HCT116 (cell line): ENCODE results near the gene ACSL3.

Experiments
- ATF3 ChIP-seq: IDR thresholded peaks from 2 replicates; pipeline ENCODE4 v1.6.1; 2012
- ELF1 ChIP-seq: IDR thresholded peaks from 2 replicates; pipeline ENCODE4 v1.6.1; 2012; ENCODE audit warnings: low read depth, borderline replicate concordance
- EZH2 ChIP-seq: fragments of 200-600 bp; sonication (generic); IDR thresholded peaks from 2 replicates; pipeline ENCODE4 v1.6.1; 2017; ENCODE audit warnings: antibody characterized with exemption, mixed run types
- POLR2A ChIP-seq: IDR thresholded peaks from 2 replicates; pipeline ENCODE4 v1.7.0; 2011; ENCODE audit warnings: borderline replicate concordance; ENCODE audit not compliant: insufficient read depth, insufficient read length; ENCODE audit errors: extremely low read depth
- POLR2AphosphoS5 ChIP-seq: IDR thresholded peaks from 2 replicates; pipeline ENCODE4 v1.6.1; 2011; ENCODE audit warnings: mild to moderate bottlenecking, low read depth, low read length, moderate library complexity
- RAD21 ChIP-seq: IDR thresholded peaks from 2 replicates; pipeline ENCODE4 v1.6.1; 2012; ENCODE audit warnings: low read depth, mild to moderate bottlenecking
- TF ChIP-seq, protein P1 (sequence below), 3 experiments: fragments of 200-600 bp in 1 of 3; sonication (generic) in 1 of 3; IDR thresholded peaks in 2 of 3; conservative IDR thresholded peaks in 1 of 3; 2 replicates each; pipeline ENCODE4 v1.5.1; 2012 to 2017; ENCODE audit warnings: low read depth in 2 of 3, low read length in 2 of 3, antibody characterized with exemption in 1 of 3, borderline replicate concordance in 1 of 3, control low read depth in 1 of 3, mild to moderate bottlenecking in 1 of 3, mixed read lengths in 1 of 3, mixed run types in 1 of 3, moderate library complexity in 1 of 3; ENCODE audit not compliant: insufficient read depth in 1 of 3
- TF ChIP-seq, protein P2 (sequence below): IDR thresholded peaks from 2 replicates; pipeline ENCODE4 v1.6.1; 2012

- TF ChIP-seq ELF1 (no peak), EZH2 (no peak), ATF3 (no peak), POLR2A (no peak), RAD21 (no peak), POLR2AphosphoS5 (no peak)
- TF ChIP-seq, protein P1, sequence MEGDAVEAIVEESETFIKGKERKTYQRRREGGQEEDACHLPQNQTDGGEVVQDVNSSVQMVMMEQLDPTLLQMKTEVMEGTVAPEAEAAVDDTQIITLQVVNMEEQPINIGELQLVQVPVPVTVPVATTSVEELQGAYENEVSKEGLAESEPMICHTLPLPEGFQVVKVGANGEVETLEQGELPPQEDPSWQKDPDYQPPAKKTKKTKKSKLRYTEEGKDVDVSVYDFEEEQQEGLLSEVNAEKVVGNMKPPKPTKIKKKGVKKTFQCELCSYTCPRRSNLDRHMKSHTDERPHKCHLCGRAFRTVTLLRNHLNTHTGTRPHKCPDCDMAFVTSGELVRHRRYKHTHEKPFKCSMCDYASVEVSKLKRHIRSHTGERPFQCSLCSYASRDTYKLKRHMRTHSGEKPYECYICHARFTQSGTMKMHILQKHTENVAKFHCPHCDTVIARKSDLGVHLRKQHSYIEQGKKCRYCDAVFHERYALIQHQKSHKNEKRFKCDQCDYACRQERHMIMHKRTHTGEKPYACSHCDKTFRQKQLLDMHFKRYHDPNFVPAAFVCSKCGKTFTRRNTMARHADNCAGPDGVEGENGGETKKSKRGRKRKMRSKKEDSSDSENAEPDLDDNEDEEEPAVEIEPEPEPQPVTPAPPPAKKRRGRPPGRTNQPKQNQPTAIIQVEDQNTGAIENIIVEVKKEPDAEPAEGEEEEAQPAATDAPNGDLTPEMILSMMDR (IDR thresholded peaks at IDR 0.05 in 2 of 3, conservative IDR thresholded peaks at IDR 0.05 in 1 of 3; ENCODE audit: borderline replicate concordance in 1 of 3, insufficient read depth in 1 of 3, low read depth in 2 of 3, low read length in 2 of 3): no peak
- TF ChIP-seq, protein P2, sequence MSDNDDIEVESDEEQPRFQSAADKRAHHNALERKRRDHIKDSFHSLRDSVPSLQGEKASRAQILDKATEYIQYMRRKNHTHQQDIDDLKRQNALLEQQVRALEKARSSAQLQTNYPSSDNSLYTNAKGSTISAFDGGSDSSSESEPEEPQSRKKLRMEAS: no peak
Observed at GRCh38 chr2:222876947-222877346, 16.1 kb downstream of the ACSL3 start.
